Measurements from ENCODE around the gene HS6ST3.

- TF ChIP-seq FOXP1 (CRISPR knock-in tag; IDR thresholded peaks at IDR 0.05; ENCODE audit: borderline replicate concordance): no peak
- no peak for TF ChIP-seq HMGXB4 (CRISPR knock-in tag; IDR thresholded peaks at IDR 0.05)
- no peak for TF ChIP-seq CTCF (IDR thresholded peaks at IDR 0.05)
- TF ChIP-seq ZNF416 (CRISPR knock-in tag; IDR thresholded peaks at IDR 0.05): no peak
- no peak for TF ChIP-seq ATF3 (CRISPR knock-in tag; conservative IDR thresholded peaks at IDR 0.05)
- no peak for TF ChIP-seq ZMAT4 (CRISPR knock-in tag; IDR thresholded peaks at IDR 0.05)
- no peak for TF ChIP-seq TEAD1 (CRISPR knock-in tag; IDR thresholded peaks at IDR 0.05)
- no peak for TF ChIP-seq SP1 (CRISPR knock-in tag; conservative IDR thresholded peaks at IDR 0.05)
- TF ChIP-seq NR3C1 (CRISPR knock-in tag; conservative IDR thresholded peaks at IDR 0.05; ENCODE audit: low read depth): no peak
Observed at GRCh38 chr13:96661612-96662011, 571.7 kb downstream of the HS6ST3 start.

All from WTC11 (cell line).